A549 treated with AZD9567 at 1 μM for 4 hours (cell line): ENCODE results near the gene SLC22A23. TPM values are rescaled to one million over a fixed set of nuclear protein-coding genes. Genes with fewer than 3 reads are reported as not detected.

Experiments used
- total RNA-seq: library from RNA; stranded (reverse); fragments of 200-300 nt; extraction: Qiagen RNA extraction; gene quantifications from 5 replicates; pipeline ENCODE4 v1.2.3, GENCODE V29; 2022; ENCODE audit not compliant: insufficient read depth

SLC22A23 gene, protein sequence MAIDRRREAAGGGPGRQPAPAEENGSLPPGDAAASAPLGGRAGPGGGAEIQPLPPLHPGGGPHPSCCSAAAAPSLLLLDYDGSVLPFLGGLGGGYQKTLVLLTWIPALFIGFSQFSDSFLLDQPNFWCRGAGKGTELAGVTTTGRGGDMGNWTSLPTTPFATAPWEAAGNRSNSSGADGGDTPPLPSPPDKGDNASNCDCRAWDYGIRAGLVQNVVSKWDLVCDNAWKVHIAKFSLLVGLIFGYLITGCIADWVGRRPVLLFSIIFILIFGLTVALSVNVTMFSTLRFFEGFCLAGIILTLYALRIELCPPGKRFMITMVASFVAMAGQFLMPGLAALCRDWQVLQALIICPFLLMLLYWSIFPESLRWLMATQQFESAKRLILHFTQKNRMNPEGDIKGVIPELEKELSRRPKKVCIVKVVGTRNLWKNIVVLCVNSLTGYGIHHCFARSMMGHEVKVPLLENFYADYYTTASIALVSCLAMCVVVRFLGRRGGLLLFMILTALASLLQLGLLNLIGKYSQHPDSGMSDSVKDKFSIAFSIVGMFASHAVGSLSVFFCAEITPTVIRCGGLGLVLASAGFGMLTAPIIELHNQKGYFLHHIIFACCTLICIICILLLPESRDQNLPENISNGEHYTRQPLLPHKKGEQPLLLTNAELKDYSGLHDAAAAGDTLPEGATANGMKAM
- 8.0 to 10.1 TPM (median 8.2 TPM) in 5 replicates for total RNA-seq

GRCh38 chr6:3456898-3457709, at the start of gene SLC22A23:
TSS of gene SLC22A23 (minus strand) at chr6:3457050. CDS start at chr6:3456559, 491 bp downstream.

GRCh38 chr6:3258720-3259490, 197.9 kb downstream of the SLC22A23 start, which contains the start of gene PSMG4:
TSS of gene PSMG4 (plus strand) at chr6:3258947. CDS start at chr6:3259023, 76 bp downstream.

GRCh38 chr6:3227363-3228045, 229.3 kb downstream of the SLC22A23 start, which contains the start of gene TUBB2B:
TSS of gene TUBB2B (minus strand) at chr6:3227653. CDS start at chr6:3227543, 110 bp downstream.

Other genes starting within 250 kb of the SLC22A23 start
- 14.9 to 20.4 TPM (median 15.7 TPM) in 5 replicates for gene TUBB2B, start 229.4 kb downstream of the SLC22A23 start, total RNA-seq
- 18.6 to 32.3 TPM (median 29.5 TPM) in 5 replicates for gene PSMG4, start 198.1 kb downstream of the SLC22A23 start, total RNA-seq